ENCODE results near the gene JOSD2. TPM values are rescaled to one million over a fixed set of nuclear protein-coding genes. Genes with fewer than 3 reads are reported as not detected.

Gene JOSD2
- polyA plus RNA-seq, 4 donors, result 6.7 to 16.9 (median 8.8) TPM

- no peak for DNase-seq (ENCODE audit: low read depth in 4 of 4, low spot score in 3 of 4)
Observed at GRCh38 chr19:50514346-50515167, 3.6 kb upstream of the JOSD2 start.

- no peak for DNase-seq (ENCODE audit: low read depth in 4 of 4, low spot score in 3 of 4)
Observed at GRCh38 chr19:50513746-50514345, 2.9 kb upstream of the JOSD2 start, which contains the start of gene ASPDH. Gene ASPDH, minus strand, starts transcription at chr19:50513913. Its CDS starts 90 bp downstream, at chr19:50513823.

GRCh38 chr19:50512999-50513745 is 2.2 kb upstream of the JOSD2 start:
- DNase-seq (ENCODE audit: low read depth in 4 of 4, low spot score in 3 of 4), result no peak

GRCh38 chr19:50512112-50512998 is 1.4 kb upstream of the JOSD2 start:
- DNase-seq (ENCODE audit: low read depth in 4 of 4, low spot score in 3 of 4), result no peak

- peak in 1 of 4 donors; percentile 34 for DNase-seq (ENCODE audit: low read depth in 4 of 4, low spot score in 3 of 4)
Observed at GRCh38 chr19:50510700-50511068, 307 bp downstream of the JOSD2 start.

GRCh38 chr19:50510121-50510670 is 795 bp downstream of the JOSD2 start:
- DNase-seq (ENCODE audit: low read depth in 4 of 4, low spot score in 3 of 4), result no peak

- no peak for DNase-seq (ENCODE audit: low read depth in 4 of 4, low spot score in 3 of 4)
Observed at GRCh38 chr19:50509366-50509765, 1.6 kb downstream of the JOSD2 start.

- no peak for DNase-seq (ENCODE audit: low read depth in 4 of 4, low spot score in 3 of 4)
Observed at GRCh38 chr19:50508843-50509190, 2.2 kb downstream of the JOSD2 start.

- no peak for DNase-seq (ENCODE audit: low read depth in 4 of 4, low spot score in 3 of 4)
Observed at GRCh38 chr19:50507376-50507775, 3.6 kb downstream of the JOSD2 start.

GRCh38 chr19:50506700-50507099 is 4.3 kb downstream of the JOSD2 start:
- DNase-seq (ENCODE audit: low read depth in 4 of 4, low spot score in 3 of 4), result no peak

- no peak for DNase-seq (ENCODE audit: low read depth in 4 of 4, low spot score in 3 of 4)
Observed at GRCh38 chr19:50505856-50506611, 5.0 kb downstream of the JOSD2 start.

GRCh38 chr19:50501568-50502475 is 9.2 kb downstream of the JOSD2 start:
- DNase-seq (ENCODE audit: low read depth in 4 of 4, low spot score in 3 of 4), result no peak

- DNase-seq (ENCODE audit: low read depth in 4 of 4, low spot score in 3 of 4), result no peak
Observed at GRCh38 chr19:50501186-50501567, 9.8 kb downstream of the JOSD2 start.

GRCh38 chr19:50500753-50501151 is 10.2 kb downstream of the JOSD2 start:
- DNase-seq (ENCODE audit: low read depth in 4 of 4, low spot score in 3 of 4), result no peak

- DNase-seq (ENCODE audit: low read depth in 4 of 4, low spot score in 3 of 4), result no peak
Observed at GRCh38 chr19:50500060-50500752, 10.8 kb downstream of the JOSD2 start.

- DNase-seq (ENCODE audit: low read depth in 4 of 4, low spot score in 3 of 4), result no peak
Observed at GRCh38 chr19:50498219-50499056, 12.6 kb downstream of the JOSD2 start.

GRCh38 chr19:50497022-50497405 is 14.0 kb downstream of the JOSD2 start:
- DNase-seq (ENCODE audit: low read depth in 4 of 4, low spot score in 3 of 4), result no peak

Measured in right renal pelvis (tissue), 4 donors.